ENCODE measurements around the gene ZIC5.

The ZIC5 gene

GRCh38 chr13:99971576-99972189, at the start of gene ZIC5:
Gene ZIC5 (minus strand): TSS chr13:99971767. CDS start chr13:99971603, 164 bp downstream.
- DNase-seq (ENCODE audit: low read depth), result no peak

- DNase-seq (ENCODE audit: low read depth), result no peak
Observed at GRCh38 chr13:100019780-100020356, 48.3 kb upstream of the ZIC5 start.

GRCh38 chr13:100014621-100015020, 43.1 kb upstream of the ZIC5 start:
- DNase-seq (ENCODE audit: low read depth), result no peak

- no peak for DNase-seq (ENCODE audit: low read depth)
Observed at GRCh38 chr13:99998261-99998660, 26.7 kb upstream of the ZIC5 start.

GRCh38 chr13:99997702-99998214, 26.2 kb upstream of the ZIC5 start:
- DNase-seq (ENCODE audit: low read depth), result no peak

GRCh38 chr13:99996381-99996973, 24.9 kb upstream of the ZIC5 start:
- DNase-seq (ENCODE audit: low read depth), result no peak

- DNase-seq (ENCODE audit: low read depth), result no peak
Observed at GRCh38 chr13:99995589-99996380, 24.2 kb upstream of the ZIC5 start.

- DNase-seq (ENCODE audit: low read depth), result no peak
Observed at GRCh38 chr13:99995104-99995588, 23.6 kb upstream of the ZIC5 start.

GRCh38 chr13:99994638-99995020, 23.1 kb upstream of the ZIC5 start:
- DNase-seq (ENCODE audit: low read depth), result no peak

GRCh38 chr13:99993660-99994637, 22.4 kb upstream of the ZIC5 start:
- DNase-seq (ENCODE audit: low read depth), result no peak

- DNase-seq (ENCODE audit: low read depth), result no peak
Observed at GRCh38 chr13:99992949-99993351, 21.4 kb upstream of the ZIC5 start.

- no peak for DNase-seq (ENCODE audit: low read depth)
Observed at GRCh38 chr13:99991828-99992775, 20.5 kb upstream of the ZIC5 start.

GRCh38 chr13:99991013-99991827, 19.7 kb upstream of the ZIC5 start:
- DNase-seq (ENCODE audit: low read depth), result no peak

GRCh38 chr13:99990126-99990977, 18.8 kb upstream of the ZIC5 start:
- DNase-seq (ENCODE audit: low read depth), result no peak

- DNase-seq (ENCODE audit: low read depth), result no peak
Observed at GRCh38 chr13:99989276-99990125, 17.9 kb upstream of the ZIC5 start.

- no peak for DNase-seq (ENCODE audit: low read depth)
Observed at GRCh38 chr13:99988529-99989275, 17.1 kb upstream of the ZIC5 start.
